NB4 (cell line): ENCODE measurements around the gene PGM2.

Source experiments
- CTCF ChIP-seq: IDR thresholded peaks from one replicate; pipeline ENCODE4 v1.5.1; 2012; ENCODE audit warnings: low read depth, low read length
- POLR2A ChIP-seq: IDR thresholded peaks from 2 replicates; pipeline ENCODE4 v1.6.1; 2011; ENCODE audit warnings: mild to moderate bottlenecking; ENCODE audit not compliant: insufficient read length; ENCODE audit errors: extremely low read depth
- TF ChIP-seq, protein P1 (sequence below): IDR thresholded peaks from 2 replicates; pipeline ENCODE4 v1.6.1; 2011; ENCODE audit warnings: low read depth, low read length

DNA sequence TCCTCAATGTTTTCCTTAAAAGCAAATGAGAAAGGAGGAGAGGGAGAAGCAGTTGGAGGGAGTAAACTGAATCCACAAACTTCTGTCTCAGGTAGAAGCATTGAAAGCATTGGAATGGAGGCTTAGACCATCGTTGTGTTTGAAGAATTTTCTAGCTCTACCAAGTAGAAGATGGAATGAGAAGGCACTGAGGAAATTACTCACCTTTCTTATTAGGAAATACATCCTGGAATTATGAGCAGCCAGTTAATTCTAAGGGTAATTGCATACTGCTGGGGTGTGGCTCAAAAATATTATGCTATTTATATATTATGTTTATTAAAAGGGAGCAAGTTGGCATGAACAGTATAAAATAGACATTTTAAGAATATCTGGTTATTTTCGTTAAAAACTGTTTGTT lies 12.9 kb downstream of the PGM2 start:
- TF ChIP-seq CTCF (no peak), POLR2A (no peak)
- TF ChIP-seq, protein P1, sequence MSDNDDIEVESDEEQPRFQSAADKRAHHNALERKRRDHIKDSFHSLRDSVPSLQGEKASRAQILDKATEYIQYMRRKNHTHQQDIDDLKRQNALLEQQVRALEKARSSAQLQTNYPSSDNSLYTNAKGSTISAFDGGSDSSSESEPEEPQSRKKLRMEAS = no peak
